ENCODE results near the gene OR13C3.

OR13C3 gene

DNA sequence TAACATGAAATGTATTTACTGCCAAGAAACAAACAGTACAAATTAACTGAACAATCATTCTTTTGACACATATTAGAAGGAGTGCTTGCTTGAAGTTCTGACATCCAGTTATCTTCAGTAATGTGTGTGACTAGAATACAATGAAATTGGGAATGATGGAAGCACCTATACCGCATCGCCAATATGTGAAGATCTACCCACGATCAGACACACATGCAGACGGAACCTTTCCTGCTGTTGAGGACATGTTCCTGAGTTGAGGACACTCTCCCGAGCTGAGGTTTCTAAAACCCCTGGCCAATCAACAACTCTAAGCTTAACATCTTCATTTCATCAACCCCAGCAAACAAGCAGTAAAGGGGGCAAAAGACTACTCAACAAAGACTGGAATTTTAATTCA lies at the start of gene OR13C3:
OR13C3 (minus strand) TSS at position 101 of the 400 bp plus-strand sequence. CDS start 133 bp downstream, outside the sequence.
- Histone ChIP-seq H3K27ac (ENCODE audit: low read depth, low read length) (no peak within 1 kb of the TSS), H3K4me3 (ENCODE audit: low read depth in 1 of 5, low read length in 5 of 5) (no peak within 1 kb of the TSS), H3K4me1 (ENCODE audit: control insufficient read depth in 5 of 5, insufficient read depth in 5 of 5, low read length in 5 of 5) (no peaks in the 10 kb centered on the region), H3K9me3 (ENCODE audit: control insufficient read depth in 5 of 5, low read length in 5 of 5) (no peaks in the 10 kb centered on the region), H3K27me3 (ENCODE audit: control insufficient read depth in 5 of 5, insufficient read depth in 4 of 5, low read length in 5 of 5) (no peaks in the 10 kb centered on the region), H3K9ac (ENCODE audit: low read length in 5 of 5) (no peak within 1 kb of the TSS), H3K36me3 (ENCODE audit: control insufficient read depth in 5 of 5, insufficient read depth in 5 of 5, low read length in 5 of 5) (no peaks in the 10 kb centered on the region)

- H3K36me3 ChIP-seq (ENCODE audit: control insufficient read depth in 5 of 5, insufficient read depth in 5 of 5, low read length in 5 of 5), result no peaks in the 10 kb centered on the region
- no peak overlapping the region for H3K27ac ChIP-seq (ENCODE audit: low read depth, low read length)
- no peaks in the 10 kb centered on the region for H3K27me3 ChIP-seq (ENCODE audit: control insufficient read depth in 5 of 5, insufficient read depth in 4 of 5, low read length in 5 of 5)
- H3K9me3 ChIP-seq (ENCODE audit: control insufficient read depth in 5 of 5, low read length in 5 of 5), result no peaks in the 10 kb centered on the region
- no peak overlapping the region for H3K4me3 ChIP-seq (ENCODE audit: low read depth in 1 of 5, low read length in 5 of 5)
- H3K9ac ChIP-seq (ENCODE audit: low read length in 5 of 5), result no peak overlapping the region
- H3K4me1 ChIP-seq (ENCODE audit: control insufficient read depth in 5 of 5, insufficient read depth in 5 of 5, low read length in 5 of 5), result peaks cover 0 to 4% (median 0%) of the 10 kb centered on the region in 5 donors
Measured at GRCh38 chr9:104580562-104580961, 43.9 kb upstream of the OR13C3 start.

DNA sequence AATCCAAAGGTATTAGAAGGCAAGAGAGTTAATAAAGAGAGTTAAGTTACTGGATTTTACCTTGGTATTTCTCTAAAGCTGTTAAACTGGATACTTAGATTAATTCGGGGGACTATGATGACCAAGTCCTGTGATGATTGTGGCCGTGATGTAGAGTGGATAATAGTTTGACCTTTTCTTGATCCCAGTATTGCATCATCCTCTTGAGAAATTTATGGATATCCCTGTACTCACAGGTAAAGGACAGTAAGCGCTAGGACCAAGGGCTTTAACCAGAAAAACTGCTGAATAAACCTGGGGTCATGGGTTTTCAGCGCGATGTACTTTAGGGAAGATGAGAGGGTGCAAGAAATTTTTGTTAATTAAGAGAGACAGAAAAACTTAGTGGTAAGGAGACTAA lies 40.6 kb upstream of the OR13C3 start:
- Histone ChIP-seq H3K36me3 (ENCODE audit: control insufficient read depth in 5 of 5, insufficient read depth in 5 of 5, low read length in 5 of 5) (no peaks in the 10 kb centered on the region), H3K9me3 (ENCODE audit: control insufficient read depth in 5 of 5, low read length in 5 of 5) (peaks cover 0 to 6% (median 2%) of the 10 kb centered on the region in 5 donors), H3K9ac (ENCODE audit: low read length in 5 of 5) (no peak overlapping the region)

GRCh38 chr9:104575456-104575855 lies 38.8 kb upstream of the OR13C3 start:
- H3K27me3 ChIP-seq (ENCODE audit: control insufficient read depth in 5 of 5, insufficient read depth in 4 of 5, low read length in 5 of 5), result no peaks in the 10 kb centered on the region
- H3K36me3 ChIP-seq (ENCODE audit: control insufficient read depth in 5 of 5, insufficient read depth in 5 of 5, low read length in 5 of 5), result no peaks in the 10 kb centered on the region
- H3K9ac ChIP-seq (ENCODE audit: low read length in 5 of 5), result no peak overlapping the region
- no peak overlapping the region for H3K27ac ChIP-seq (ENCODE audit: low read depth, low read length)
- H3K4me3 ChIP-seq (ENCODE audit: low read depth in 1 of 5, low read length in 5 of 5), result no peak overlapping the region
- peaks cover 0 to 14% (median 2%) of the 10 kb centered on the region in 5 donors for H3K9me3 ChIP-seq (ENCODE audit: control insufficient read depth in 5 of 5, low read length in 5 of 5)
- H3K4me1 ChIP-seq (ENCODE audit: control insufficient read depth in 5 of 5, insufficient read depth in 5 of 5, low read length in 5 of 5), result peaks cover 0 to 3% (median 0%) of the 10 kb centered on the region in 5 donors

More for the DNA sequence above, 40.6 kb upstream of the OR13C3 start:
- Histone ChIP-seq H3K4me3 (ENCODE audit: low read depth in 1 of 5, low read length in 5 of 5) (no peak overlapping the region), H3K27me3 (ENCODE audit: control insufficient read depth in 5 of 5, insufficient read depth in 4 of 5, low read length in 5 of 5) (no peaks in the 10 kb centered on the region), H3K27ac (ENCODE audit: low read depth, low read length) (no peak overlapping the region), H3K4me1 (ENCODE audit: control insufficient read depth in 5 of 5, insufficient read depth in 5 of 5, low read length in 5 of 5) (peaks cover 0 to 4% (median 0%) of the 10 kb centered on the region in 5 donors)

DNA sequence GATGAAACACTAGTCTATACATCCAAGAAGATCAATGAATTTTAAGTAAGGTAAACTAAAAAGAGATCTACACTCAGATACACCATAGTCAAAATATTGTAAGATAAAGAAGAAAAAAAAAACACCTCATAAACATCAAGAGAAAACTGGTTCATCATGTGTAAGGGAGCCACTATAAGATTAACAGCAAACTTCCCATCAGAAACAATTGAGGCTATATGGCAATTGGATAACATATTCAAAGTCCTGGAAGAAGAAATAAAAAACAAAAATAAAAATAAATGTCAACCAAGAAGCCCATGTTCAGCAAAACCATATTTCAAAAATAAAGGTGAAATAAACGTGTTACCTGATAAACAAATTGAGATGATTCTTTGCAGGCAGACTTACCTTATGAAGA lies 36.0 kb upstream of the OR13C3 start:
- no peaks in the 10 kb centered on the region for H3K36me3 ChIP-seq (ENCODE audit: control insufficient read depth in 5 of 5, insufficient read depth in 5 of 5, low read length in 5 of 5)
- no peak overlapping the region for H3K9ac ChIP-seq (ENCODE audit: low read length in 5 of 5)
- no peak overlapping the region for H3K4me3 ChIP-seq (ENCODE audit: low read depth in 1 of 5, low read length in 5 of 5)
- H3K4me1 ChIP-seq (ENCODE audit: control insufficient read depth in 5 of 5, insufficient read depth in 5 of 5, low read length in 5 of 5), result no peaks in the 10 kb centered on the region
- no peaks in the 10 kb centered on the region for H3K27me3 ChIP-seq (ENCODE audit: control insufficient read depth in 5 of 5, insufficient read depth in 4 of 5, low read length in 5 of 5)
- peaks cover 0 to 14% (median 2%) of the 10 kb centered on the region in 5 donors for H3K9me3 ChIP-seq (ENCODE audit: control insufficient read depth in 5 of 5, low read length in 5 of 5)
- no peak overlapping the region for H3K27ac ChIP-seq (ENCODE audit: low read depth, low read length)

DNA sequence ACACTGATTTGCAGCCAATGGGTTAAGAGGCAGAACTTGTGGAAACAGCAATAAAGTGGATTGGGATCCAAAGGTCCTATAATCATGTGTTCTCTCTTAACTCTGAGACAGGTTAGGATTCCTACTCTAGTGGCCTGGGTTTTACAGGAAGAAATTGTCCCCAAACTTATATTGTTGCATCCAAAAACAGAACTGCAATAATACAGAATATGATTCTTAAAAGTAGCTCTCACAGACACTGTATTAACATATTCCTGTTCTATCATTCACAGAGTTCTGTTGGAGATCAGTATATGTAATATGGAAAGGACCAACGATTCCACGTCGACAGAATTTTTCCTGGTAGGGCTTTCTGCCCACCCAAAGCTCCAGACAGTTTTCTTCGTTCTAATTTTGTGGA lies 32.2 kb upstream of the OR13C3 start, which contains the start of gene OR13C8:
OR13C8 (plus strand) TSS at position 301 of the 400 bp plus-strand sequence; CDS start at position 301, 0 bp downstream.
- no peak within 1 kb of the TSS for H3K4me3 ChIP-seq (ENCODE audit: low read depth in 1 of 5, low read length in 5 of 5)
- no peaks in the 10 kb centered on the region for H3K27me3 ChIP-seq (ENCODE audit: control insufficient read depth in 5 of 5, insufficient read depth in 4 of 5, low read length in 5 of 5)
- no peaks in the 10 kb centered on the region for H3K4me1 ChIP-seq (ENCODE audit: control insufficient read depth in 5 of 5, insufficient read depth in 5 of 5, low read length in 5 of 5)
- no peaks in the 10 kb centered on the region for H3K36me3 ChIP-seq (ENCODE audit: control insufficient read depth in 5 of 5, insufficient read depth in 5 of 5, low read length in 5 of 5)
- H3K9ac ChIP-seq (ENCODE audit: low read length in 5 of 5), result no peak within 1 kb of the TSS
- peaks cover 0 to 14% (median 2%) of the 10 kb centered on the region in 5 donors for H3K9me3 ChIP-seq (ENCODE audit: control insufficient read depth in 5 of 5, low read length in 5 of 5)
- H3K27ac ChIP-seq (ENCODE audit: low read depth, low read length), result no peak within 1 kb of the TSS

DNA sequence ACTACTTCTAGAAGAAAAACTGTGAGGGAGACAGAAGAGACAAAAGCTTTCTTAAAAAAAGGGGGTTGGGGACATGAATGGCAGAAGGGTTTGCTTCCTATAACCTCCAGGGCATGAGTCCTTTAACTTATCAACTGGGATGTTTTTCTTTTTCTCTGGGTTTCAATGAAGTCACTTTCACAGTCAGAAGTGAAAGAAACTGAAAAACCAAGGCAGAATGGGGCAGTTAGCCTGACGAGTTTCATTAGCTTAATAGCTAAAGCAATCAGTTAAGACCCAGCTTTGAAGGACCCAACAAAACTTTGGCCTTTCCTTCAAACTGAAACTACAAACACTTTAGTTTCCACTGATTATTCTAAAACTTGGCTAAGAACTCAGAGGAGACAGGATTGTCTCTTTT lies 27.7 kb upstream of the OR13C3 start:
- Histone ChIP-seq H3K4me1 (ENCODE audit: control insufficient read depth in 5 of 5, insufficient read depth in 5 of 5, low read length in 5 of 5) (no peaks in the 10 kb centered on the region), H3K9ac (ENCODE audit: low read length in 5 of 5) (no peak overlapping the region), H3K36me3 (ENCODE audit: control insufficient read depth in 5 of 5, insufficient read depth in 5 of 5, low read length in 5 of 5) (no peaks in the 10 kb centered on the region), H3K27me3 (ENCODE audit: control insufficient read depth in 5 of 5, insufficient read depth in 4 of 5, low read length in 5 of 5) (no peaks in the 10 kb centered on the region), H3K27ac (ENCODE audit: low read depth, low read length) (no peak overlapping the region), H3K9me3 (ENCODE audit: control insufficient read depth in 5 of 5, low read length in 5 of 5) (no peaks in the 10 kb centered on the region), H3K4me3 (ENCODE audit: low read depth in 1 of 5, low read length in 5 of 5) (no peak overlapping the region)

- peaks cover 0 to 8% (median 0%) of the 10 kb centered on the region in 5 donors for H3K9me3 ChIP-seq (ENCODE audit: control insufficient read depth in 5 of 5, low read length in 5 of 5)
- no peak overlapping the region for H3K4me3 ChIP-seq (ENCODE audit: low read depth in 1 of 5, low read length in 5 of 5)
Measured at GRCh38 chr9:104556830-104557634, 20.4 kb upstream of the OR13C3 start.

GRCh38 chr9:104555521-104555920 lies 18.9 kb upstream of the OR13C3 start:
- Histone ChIP-seq H3K36me3 (ENCODE audit: control insufficient read depth in 5 of 5, insufficient read depth in 5 of 5, low read length in 5 of 5) (no peaks in the 10 kb centered on the region), H3K27me3 (ENCODE audit: control insufficient read depth in 5 of 5, insufficient read depth in 4 of 5, low read length in 5 of 5) (no peaks in the 10 kb centered on the region), H3K27ac (ENCODE audit: low read depth, low read length) (no peak overlapping the region), H3K4me1 (ENCODE audit: control insufficient read depth in 5 of 5, insufficient read depth in 5 of 5, low read length in 5 of 5) (no peaks in the 10 kb centered on the region), H3K9me3 (ENCODE audit: control insufficient read depth in 5 of 5, low read length in 5 of 5) (peaks cover 0 to 8% (median 0%) of the 10 kb centered on the region in 5 donors), H3K4me3 (ENCODE audit: low read depth in 1 of 5, low read length in 5 of 5) (no peak overlapping the region), H3K9ac (ENCODE audit: low read length in 5 of 5) (no peak overlapping the region)

More at GRCh38 chr9:104556830-104557634, 20.4 kb upstream of the OR13C3 start:
- Histone ChIP-seq H3K4me1 (ENCODE audit: control insufficient read depth in 5 of 5, insufficient read depth in 5 of 5, low read length in 5 of 5) (no peaks in the 10 kb centered on the region), H3K27me3 (ENCODE audit: control insufficient read depth in 5 of 5, insufficient read depth in 4 of 5, low read length in 5 of 5) (no peaks in the 10 kb centered on the region), H3K9ac (ENCODE audit: low read length in 5 of 5) (no peak overlapping the region), H3K27ac (ENCODE audit: low read depth, low read length) (no peak overlapping the region), H3K36me3 (ENCODE audit: control insufficient read depth in 5 of 5, insufficient read depth in 5 of 5, low read length in 5 of 5) (no peaks in the 10 kb centered on the region)

DNA sequence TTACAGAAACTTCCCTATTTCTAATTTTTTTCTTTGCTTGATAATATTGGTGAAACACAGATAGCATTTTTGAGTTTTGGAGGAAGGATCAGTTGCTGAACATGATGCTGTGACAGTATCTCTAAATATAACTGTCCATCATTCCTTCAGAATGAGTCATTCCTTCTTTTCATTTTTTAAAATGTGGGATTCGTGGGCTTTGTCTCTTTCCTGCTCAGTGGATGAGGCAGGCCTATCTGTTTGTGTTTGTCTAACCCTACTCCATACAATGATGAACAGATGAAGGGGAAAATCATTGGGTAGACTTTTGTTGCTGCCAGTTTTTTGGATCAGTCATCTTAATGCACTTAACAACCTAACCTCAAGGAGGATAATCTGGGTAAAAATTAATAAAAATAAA lies 16.6 kb upstream of the OR13C3 start:
- H3K27ac ChIP-seq (ENCODE audit: low read depth, low read length), result no peak overlapping the region
- no peaks in the 10 kb centered on the region for H3K4me1 ChIP-seq (ENCODE audit: control insufficient read depth in 5 of 5, insufficient read depth in 5 of 5, low read length in 5 of 5)
- no peaks in the 10 kb centered on the region for H3K27me3 ChIP-seq (ENCODE audit: control insufficient read depth in 5 of 5, insufficient read depth in 4 of 5, low read length in 5 of 5)
- no peak overlapping the region for H3K4me3 ChIP-seq (ENCODE audit: low read depth in 1 of 5, low read length in 5 of 5)
- no peak overlapping the region for H3K9ac ChIP-seq (ENCODE audit: low read length in 5 of 5)
- H3K36me3 ChIP-seq (ENCODE audit: control insufficient read depth in 5 of 5, insufficient read depth in 5 of 5, low read length in 5 of 5), result no peaks in the 10 kb centered on the region
- peaks cover 0 to 8% (median 0%) of the 10 kb centered on the region in 5 donors for H3K9me3 ChIP-seq (ENCODE audit: control insufficient read depth in 5 of 5, low read length in 5 of 5)

All from subcutaneous abdominal adipose tissue (tissue), 5 donors.